Choroid plexus epithelial cell (primary cell): ENCODE data around the gene UGT1A7.
A peak's percentile ranks its signal among the peaks of the same experiment; 100 is the strongest.

Source experiments
- DNase-seq: peaks from one replicate; pipeline ENCODE4 v3.0.0-alpha.2; 2010; ENCODE audit warnings: low read depth
- H3K4me3 ChIP-seq: 2 replicates; pipeline ENCODE4 v1.5.1; 2011; ENCODE audit warnings: low read depth, mild to moderate bottlenecking, control low read depth, low read length, moderate library complexity
- TF ChIP-seq, protein P1 (sequence below): conservative IDR thresholded peaks from 2 replicates; pipeline ENCODE4 v1.5.1; 2011; ENCODE audit warnings: low read depth, mild to moderate bottlenecking, control low read depth, inconsistent platforms, low read length, moderate library complexity

The UGT1A7 gene

DNA sequence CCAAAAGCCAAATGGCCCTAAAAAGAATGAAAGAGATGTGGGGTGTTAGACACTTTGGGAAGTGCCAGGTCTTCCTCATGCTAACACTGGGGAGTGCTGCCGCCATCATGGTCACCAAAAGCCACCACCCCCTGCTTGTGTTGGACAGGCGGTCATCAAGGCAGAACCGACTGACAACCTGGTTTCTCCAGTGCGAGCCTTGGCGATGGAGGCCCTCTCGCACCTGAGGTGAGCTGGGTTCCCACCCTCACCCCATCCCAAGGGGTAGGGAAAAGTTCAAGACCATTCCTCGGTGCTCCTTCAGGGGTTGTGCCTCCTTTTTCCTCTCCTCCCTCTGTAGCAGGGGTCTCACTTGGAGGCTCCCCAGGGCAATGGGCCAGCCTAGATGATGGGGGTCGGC lies 130.0 kb downstream of the UGT1A7 start:
- no peak for DNase-seq
- TF ChIP-seq, protein P1, sequence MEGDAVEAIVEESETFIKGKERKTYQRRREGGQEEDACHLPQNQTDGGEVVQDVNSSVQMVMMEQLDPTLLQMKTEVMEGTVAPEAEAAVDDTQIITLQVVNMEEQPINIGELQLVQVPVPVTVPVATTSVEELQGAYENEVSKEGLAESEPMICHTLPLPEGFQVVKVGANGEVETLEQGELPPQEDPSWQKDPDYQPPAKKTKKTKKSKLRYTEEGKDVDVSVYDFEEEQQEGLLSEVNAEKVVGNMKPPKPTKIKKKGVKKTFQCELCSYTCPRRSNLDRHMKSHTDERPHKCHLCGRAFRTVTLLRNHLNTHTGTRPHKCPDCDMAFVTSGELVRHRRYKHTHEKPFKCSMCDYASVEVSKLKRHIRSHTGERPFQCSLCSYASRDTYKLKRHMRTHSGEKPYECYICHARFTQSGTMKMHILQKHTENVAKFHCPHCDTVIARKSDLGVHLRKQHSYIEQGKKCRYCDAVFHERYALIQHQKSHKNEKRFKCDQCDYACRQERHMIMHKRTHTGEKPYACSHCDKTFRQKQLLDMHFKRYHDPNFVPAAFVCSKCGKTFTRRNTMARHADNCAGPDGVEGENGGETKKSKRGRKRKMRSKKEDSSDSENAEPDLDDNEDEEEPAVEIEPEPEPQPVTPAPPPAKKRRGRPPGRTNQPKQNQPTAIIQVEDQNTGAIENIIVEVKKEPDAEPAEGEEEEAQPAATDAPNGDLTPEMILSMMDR = no peak
- H3K4me3 ChIP-seq = no peak overlapping the region

DNA sequence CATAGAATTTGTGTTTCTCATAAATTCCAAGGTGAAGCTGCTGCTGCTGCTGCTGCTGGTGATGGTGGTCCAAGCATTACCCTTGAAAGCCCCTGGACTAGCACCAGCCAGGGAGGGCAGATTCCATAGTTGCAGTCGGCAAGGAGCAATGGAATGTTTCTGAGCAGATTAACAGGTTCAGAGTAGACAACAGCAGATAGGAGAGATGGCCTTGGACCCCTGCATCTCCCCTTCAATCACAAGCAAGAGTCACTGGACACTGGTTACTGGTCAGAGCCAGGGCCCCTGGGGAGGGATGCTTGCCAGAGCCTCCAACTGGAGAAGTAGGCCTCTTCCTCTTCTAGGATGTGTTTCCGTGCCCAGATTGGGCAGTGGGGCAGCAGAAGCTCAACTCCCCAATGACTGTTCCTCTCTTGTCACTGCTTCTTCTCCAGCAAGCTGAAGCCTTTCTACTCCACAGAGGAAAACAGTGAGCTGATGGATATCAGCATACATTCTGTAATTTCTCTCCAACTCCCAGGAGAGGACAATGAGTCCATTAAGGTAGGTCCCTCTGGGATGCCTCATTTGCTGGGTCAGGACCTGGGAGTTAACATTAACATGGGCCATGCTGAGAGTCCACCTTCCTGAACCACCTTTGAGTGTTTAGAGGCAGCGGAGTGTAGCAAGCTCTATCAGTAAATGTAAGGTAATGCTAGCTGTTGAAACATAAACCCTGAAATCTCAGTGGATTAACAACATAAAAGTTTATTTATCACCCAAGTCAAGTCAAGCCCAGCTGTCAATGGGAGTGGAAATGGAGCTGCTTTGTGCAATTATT lies 131.7 kb downstream of the UGT1A7 start:
- DNase-seq = no peak
- H3K4me3 ChIP-seq = no peak overlapping the region
- TF ChIP-seq, protein P1 = no peak

DNA sequence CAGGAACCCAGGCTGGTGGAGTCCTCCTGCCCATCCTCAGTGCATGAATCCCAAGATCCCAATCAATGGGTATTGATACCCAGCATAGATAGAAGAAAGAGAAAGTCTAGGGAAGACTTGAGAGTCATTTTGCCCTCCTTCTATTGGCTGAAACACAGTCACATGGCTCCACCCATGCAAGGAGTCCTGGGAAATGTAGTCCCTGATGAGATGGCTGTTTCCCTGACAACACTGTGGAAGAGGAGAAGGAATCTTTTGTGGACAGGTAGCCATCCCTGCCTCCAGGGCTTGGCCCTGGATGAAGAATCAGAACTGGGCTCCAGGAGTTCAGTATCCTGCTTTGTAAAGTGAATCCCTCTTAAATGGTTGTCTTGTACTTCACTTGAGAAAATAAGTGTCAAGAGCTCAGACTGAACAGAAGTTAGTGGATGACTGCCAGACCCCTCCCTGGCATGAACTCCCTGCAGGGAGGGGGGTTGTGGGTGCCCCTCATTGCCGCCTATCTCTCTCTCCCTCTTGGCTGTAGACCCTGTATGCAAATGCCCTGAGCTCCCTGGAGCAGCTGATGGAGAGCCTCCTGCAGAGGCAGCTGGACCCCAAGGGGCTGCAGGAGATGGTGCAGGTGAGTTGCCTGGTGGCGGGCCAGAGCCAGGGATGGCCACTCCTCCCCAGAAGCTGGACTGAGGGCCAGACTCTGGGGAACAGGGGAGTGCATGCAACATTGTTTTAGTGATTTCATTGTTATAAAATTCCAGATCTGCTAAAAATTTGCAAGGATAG lies 132.5 kb downstream of the UGT1A7 start:
- peak; percentile 20 for DNase-seq
- no peak overlapping the region for H3K4me3 ChIP-seq
- TF ChIP-seq, protein P1 = no peak

DNA sequence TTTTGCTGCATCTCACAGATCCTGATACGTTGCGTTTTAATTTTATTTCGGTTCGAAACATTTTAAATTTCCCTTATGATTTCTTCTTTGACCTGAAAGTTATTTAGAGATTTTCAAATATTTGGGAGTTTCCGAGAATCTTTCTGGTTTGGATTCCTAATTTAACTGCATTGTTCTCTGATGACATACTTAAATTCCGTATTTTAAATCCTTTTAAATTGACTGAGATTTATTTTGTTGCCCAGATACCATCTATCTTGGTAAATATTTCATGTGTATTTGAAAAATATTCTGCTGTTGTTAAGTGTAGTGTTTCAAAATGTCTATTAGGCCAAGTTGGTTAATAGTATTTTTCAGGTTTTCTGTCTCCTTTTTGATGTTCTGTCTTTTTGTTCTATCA lies 134.2 kb downstream of the UGT1A7 start:
- no peak overlapping the region for H3K4me3 ChIP-seq
- TF ChIP-seq, protein P1 = no peak
- no peak for DNase-seq

DNA sequence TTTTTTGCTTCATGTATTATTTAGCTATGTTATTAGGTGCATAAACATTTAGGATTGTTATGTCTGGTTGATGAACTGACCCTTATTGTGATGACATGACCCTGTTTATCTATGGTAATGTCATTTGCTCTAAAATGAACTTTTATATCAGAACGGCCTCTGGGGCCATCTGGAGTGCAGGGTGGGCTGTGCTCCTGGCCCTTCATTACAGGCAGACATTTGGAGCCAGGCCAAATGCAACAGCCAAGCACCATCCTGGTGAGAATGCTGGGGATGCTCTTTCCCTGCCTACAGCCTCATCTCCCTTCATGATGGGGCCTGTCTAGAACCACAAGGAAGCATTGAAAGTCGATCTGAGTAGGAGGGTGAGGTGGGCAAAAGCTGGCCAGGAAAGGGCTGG lies 134.6 kb downstream of the UGT1A7 start:
- DNase-seq = no peak
- no peak overlapping the region for H3K4me3 ChIP-seq
- TF ChIP-seq, protein P1 = no peak

DNA sequence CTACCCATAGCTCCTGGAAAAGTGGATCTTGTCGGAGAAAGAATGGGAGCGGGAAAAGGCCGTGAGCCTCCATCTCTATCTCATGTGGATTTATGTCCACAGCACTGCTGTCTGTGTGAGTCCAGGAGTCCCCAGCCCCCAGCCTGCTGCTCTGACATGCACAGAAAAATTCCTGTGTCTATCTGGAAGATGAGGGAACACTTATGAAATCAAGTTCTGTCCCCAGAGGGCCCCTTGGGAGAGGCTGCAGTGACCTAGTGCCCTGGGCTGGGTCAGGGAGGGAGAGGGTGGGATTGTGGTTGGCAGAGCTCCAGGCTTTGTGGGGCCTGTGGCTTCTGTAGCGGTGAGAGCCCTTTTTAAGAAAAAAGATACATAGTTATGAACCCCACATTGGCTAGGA lies 135.1 kb downstream of the UGT1A7 start:
- H3K4me3 ChIP-seq = no peak overlapping the region
- TF ChIP-seq, protein P1 = no peak
- no peak for DNase-seq
